Left lung (tissue), 10 donors: ENCODE data around the gene EFNB2. TPM values are rescaled to one million over a fixed set of nuclear protein-coding genes. Genes with fewer than 3 reads are reported as not detected.
A peak's percentile ranks its signal among the peaks of the same experiment; 100 is the strongest.

ENCODE experiments used
- ATAC-seq: fragments of 200-7000 bp; cut with Tn5 transposase; one replicate; pipeline ENCODE4 v1.9.1; 2020; ENCODE audit warnings: moderate library complexity
- DNase-seq, 4 donors: peaks; one replicate each; pipeline ENCODE4 v3.0.0-alpha.2; 2013 to 2020
- H3K27ac ChIP-seq, 2 donors: fragments of 200-600 bp; sonication (generic) in 1 of 2; one replicate each; pipeline versions ENCODE4 v1.5.0 to v1.8.0; 2020 to 2021
- H3K27me3 ChIP-seq, 2 donors: fragments of 200-600 bp; sonication (generic) in 1 of 2; one replicate each; pipeline versions ENCODE4 v1.5.0 to v1.8.0; 2020 to 2021
- H3K36me3 ChIP-seq, 2 donors: fragments of 200-600 bp; sonication (generic) in 1 of 2; one replicate each; pipeline versions ENCODE4 v1.5.0 to v1.8.0; 2020 to 2021
- H3K4me1 ChIP-seq, 2 donors: fragments of 200-600 bp; one replicate each; pipeline ENCODE4 v1.8.0; 2021
- H3K4me3 ChIP-seq, 2 donors: fragments of 200-600 bp; sonication (generic) in 1 of 2; one replicate each; pipeline versions ENCODE4 v1.5.0 to v1.8.0; 2020 to 2021; ENCODE audit warnings: mild to moderate bottlenecking in 1 of 2
- H3K9me3 ChIP-seq, 2 donors: fragments of 200-600 bp; sonication (generic) in 1 of 2; one replicate each; pipeline versions ENCODE4 v1.5.0 to v1.8.0; 2020 to 2021
- intact Hi-C, 2 donors: fragments of 100-400 bp; cut with DNase I; formaldehyde crosslinking; loops; one replicate each; pipeline versions ENCODE4 v1.11.2 to v1.14.2; 2022
- polyA plus RNA-seq, 6 donors: library from polyadenylated mRNA; unstranded; fragments of 120-200 nt; gene quantifications; one replicate each; pipeline ENCODE4 v1.2.1, GENCODE V29; 2013; ENCODE audit not compliant: insufficient read length in 6 of 6
- total RNA-seq, 2 donors: library from RNA; stranded (reverse); fragmentation: NEBNext Ultra II Directional; extraction: Animal tissue kit (Norgen Biotek cat#: 25700); gene quantifications; one replicate each; pipeline ENCODE4 v1.2.1, GENCODE V29; 2021
- TF ChIP-seq, protein P1 (sequence below), 2 donors: fragments of 200-600 bp; sonication (generic) in 1 of 2; IDR thresholded peaks; one replicate each; pipeline versions ENCODE4 v1.5.0 to v1.8.0; 2021; ENCODE audit warnings: antibody characterized with exemption in 2 of 2
- donor health status: DM: no; HTN: yes; CAD: no.
- donor health status: DM: no; HTN: no; CAD: no.

Gene EFNB2
- total and polyA plus RNA-seq, 8 donors, result 39.6 to 95.6 (median 85.5) TPM

DNA sequence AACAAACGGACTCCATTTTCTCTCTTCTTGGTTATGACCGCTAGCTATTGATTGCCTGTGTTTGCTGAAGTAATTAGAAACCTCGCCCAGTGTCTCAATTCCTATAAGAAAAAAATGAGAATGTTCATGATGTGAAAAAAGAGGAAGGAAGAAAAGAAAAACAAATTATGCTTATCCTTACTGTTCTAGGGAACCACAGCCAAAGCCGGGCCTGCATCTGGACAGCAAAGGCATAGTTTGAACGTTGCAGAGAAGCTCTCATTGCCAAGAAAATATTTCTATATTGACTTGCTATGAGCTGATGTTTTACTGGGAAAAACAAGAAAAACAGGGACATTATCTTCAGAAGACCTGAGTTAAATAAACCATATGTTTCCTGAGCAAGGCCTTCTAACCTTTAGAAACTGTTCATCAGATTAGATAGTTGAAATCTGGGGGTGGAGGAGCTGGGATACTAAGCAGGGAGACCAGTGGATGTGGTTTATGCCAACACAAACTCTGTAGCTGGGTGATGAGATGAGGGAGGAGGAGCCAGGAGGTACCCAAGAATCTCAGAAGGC lies 55.0 kb downstream of the EFNB2 start:
- Histone ChIP-seq H3K9me3 (peaks cover 0 to 6% of the 10 kb centered on the region in 2 donors), H3K4me3 (no peak overlapping the region), H3K27me3 (no peaks in the 10 kb centered on the region), H3K27ac (no peak overlapping the region), H3K4me1 (peaks cover 0 to 7% of the 10 kb centered on the region in 2 donors), H3K36me3 (no peaks in the 10 kb centered on the region)
- no peak for ATAC-seq
- no peak for DNase-seq
- intact Hi-C loops, result no loop called here
- TF ChIP-seq, protein P1, sequence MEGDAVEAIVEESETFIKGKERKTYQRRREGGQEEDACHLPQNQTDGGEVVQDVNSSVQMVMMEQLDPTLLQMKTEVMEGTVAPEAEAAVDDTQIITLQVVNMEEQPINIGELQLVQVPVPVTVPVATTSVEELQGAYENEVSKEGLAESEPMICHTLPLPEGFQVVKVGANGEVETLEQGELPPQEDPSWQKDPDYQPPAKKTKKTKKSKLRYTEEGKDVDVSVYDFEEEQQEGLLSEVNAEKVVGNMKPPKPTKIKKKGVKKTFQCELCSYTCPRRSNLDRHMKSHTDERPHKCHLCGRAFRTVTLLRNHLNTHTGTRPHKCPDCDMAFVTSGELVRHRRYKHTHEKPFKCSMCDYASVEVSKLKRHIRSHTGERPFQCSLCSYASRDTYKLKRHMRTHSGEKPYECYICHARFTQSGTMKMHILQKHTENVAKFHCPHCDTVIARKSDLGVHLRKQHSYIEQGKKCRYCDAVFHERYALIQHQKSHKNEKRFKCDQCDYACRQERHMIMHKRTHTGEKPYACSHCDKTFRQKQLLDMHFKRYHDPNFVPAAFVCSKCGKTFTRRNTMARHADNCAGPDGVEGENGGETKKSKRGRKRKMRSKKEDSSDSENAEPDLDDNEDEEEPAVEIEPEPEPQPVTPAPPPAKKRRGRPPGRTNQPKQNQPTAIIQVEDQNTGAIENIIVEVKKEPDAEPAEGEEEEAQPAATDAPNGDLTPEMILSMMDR (IDR thresholded peaks at IDR 0.05), result no peak

DNA sequence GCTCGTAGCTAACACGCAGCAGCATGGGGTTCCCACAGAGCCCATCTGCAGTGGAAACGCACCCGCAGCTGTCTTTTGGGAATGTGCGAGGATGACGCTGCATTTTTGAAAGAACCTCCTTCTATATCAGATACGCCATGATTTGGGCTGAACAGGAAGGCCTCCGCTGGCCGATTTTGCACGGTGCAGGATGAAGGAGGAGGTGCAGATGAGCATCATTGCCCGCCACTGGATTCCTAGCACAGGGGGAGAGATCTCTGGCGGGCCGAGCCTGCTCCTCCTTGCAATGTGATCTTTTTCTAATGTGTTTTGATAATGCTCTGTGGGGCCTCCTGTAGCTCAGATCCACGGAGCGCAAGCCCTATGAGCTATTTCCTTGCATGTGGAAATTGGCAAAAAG lies 55.5 kb downstream of the EFNB2 start:
- Histone ChIP-seq H3K4me1 (peaks cover 0 to 5% of the 10 kb centered on the region in 2 donors), H3K9me3 (peaks cover 0 to 6% of the 10 kb centered on the region in 2 donors), H3K27ac (no peak overlapping the region), H3K27me3 (no peaks in the 10 kb centered on the region), H3K4me3 (no peak overlapping the region), H3K36me3 (no peaks in the 10 kb centered on the region)
- ATAC-seq, result no peak
- intact Hi-C loops, result no loop called here
- DNase-seq, result no peak
- TF ChIP-seq, protein P1 (IDR thresholded peaks at IDR 0.05), result no peak

DNA sequence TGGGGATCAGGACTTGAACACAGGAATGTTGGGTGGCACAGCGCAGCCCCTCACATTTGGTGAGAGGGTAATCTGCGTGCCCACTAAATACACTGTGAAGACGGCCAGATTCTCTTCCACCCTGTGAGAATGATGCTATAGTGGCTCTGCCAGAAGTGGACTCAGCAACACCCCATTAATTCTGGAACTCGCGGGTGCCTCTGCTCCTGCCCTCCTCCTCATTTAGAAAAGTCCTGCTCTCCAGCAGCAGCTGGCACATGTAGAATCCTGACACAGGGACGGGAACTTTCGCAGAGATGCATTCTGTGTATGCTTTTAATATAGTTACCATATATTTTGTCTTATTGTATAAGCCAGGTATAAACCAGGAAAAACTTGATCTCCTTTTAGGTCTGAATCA lies 57.3 kb downstream of the EFNB2 start:
- no peak for ATAC-seq
- Histone ChIP-seq H3K27me3 (no peaks in the 10 kb centered on the region), H3K4me3 (no peak overlapping the region), H3K36me3 (no peaks in the 10 kb centered on the region), H3K9me3 (peaks cover 0 to 6% of the 10 kb centered on the region in 2 donors), H3K27ac (no peak overlapping the region), H3K4me1 (peaks cover 0 to 5% of the 10 kb centered on the region in 2 donors)
- no peak for DNase-seq
- intact Hi-C loops, result no loop called here
- TF ChIP-seq, protein P1 (IDR thresholded peaks at IDR 0.05), result no peak

DNA sequence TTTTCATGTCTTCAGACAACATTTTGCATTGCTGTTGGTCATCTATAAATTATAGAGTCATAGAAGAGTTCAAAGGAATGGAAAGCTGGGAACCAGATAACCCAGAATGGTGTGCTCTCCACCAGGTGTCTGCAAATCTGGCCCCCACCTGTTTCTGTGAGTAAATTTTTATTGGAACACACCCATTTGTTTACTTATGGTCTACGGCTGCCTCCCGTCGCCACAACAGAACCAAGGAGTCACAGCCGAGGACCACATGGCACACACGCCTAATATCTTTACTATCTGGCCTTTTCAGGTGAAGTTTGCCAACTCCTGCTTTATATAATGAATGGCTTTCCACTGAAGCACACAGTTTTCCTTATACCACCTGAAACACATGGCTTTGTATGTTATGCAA lies 58.2 kb downstream of the EFNB2 start:
- TF ChIP-seq, protein P1 (IDR thresholded peaks at IDR 0.05), result no peak
- ATAC-seq, result no peak
- no peak overlapping the region for H3K4me3 ChIP-seq
- intact Hi-C loops, result no loop called here
- H3K27ac ChIP-seq, result no peak overlapping the region
- DNase-seq, result no peak
- no peaks in the 10 kb centered on the region for H3K36me3 ChIP-seq
- H3K27me3 ChIP-seq, result no peaks in the 10 kb centered on the region
- H3K4me1 ChIP-seq, result peaks cover 0 to 5% of the 10 kb centered on the region in 2 donors
- peaks cover 0 to under 1% of the 10 kb centered on the region in 2 donors for H3K9me3 ChIP-seq

DNA sequence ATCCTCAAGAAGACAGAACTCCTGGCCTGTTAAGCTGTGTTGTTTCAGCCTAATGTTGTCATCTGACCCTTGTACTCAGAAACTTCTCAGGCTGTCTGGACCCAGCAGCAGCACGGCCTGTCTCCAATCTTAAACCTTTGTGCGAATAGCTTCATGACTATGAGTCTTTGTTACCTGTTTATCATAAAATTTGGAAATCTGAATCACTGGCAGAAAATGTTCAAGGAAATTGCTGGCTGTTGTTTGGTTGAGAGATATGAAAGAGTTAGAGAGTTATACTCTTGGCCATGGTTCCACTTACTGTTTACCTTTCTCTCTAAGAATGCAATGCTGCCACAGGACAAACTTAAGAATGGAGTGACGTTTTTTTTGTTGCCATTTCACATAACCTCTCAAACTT lies 59.6 kb downstream of the EFNB2 start:
- H3K36me3 ChIP-seq, result no peaks in the 10 kb centered on the region
- ATAC-seq, result peak; percentile 68

More for the DNA sequence above, 59.6 kb downstream of the EFNB2 start:
- H3K27ac ChIP-seq, result no peak overlapping the region
- TF ChIP-seq, protein P1 (IDR thresholded peaks at IDR 0.05), result no peak
- intact Hi-C loops, result no loop called here
- no peaks in the 10 kb centered on the region for H3K9me3 ChIP-seq
- no peaks in the 10 kb centered on the region for H3K27me3 ChIP-seq
- peaks cover 0 to 5% of the 10 kb centered on the region in 2 donors for H3K4me1 ChIP-seq
- H3K4me3 ChIP-seq, result no peak overlapping the region
- no peak for DNase-seq
